VCaP (cell line): ENCODE data around the gene SNX7.

Experiments
- H3K27ac ChIP-seq: fragments of 450-650 bp; 2 replicates; pipeline ENCODE4 v1.5.1; 2017
- CTCF ChIP-seq: fragments of 450-650 bp; conservative IDR thresholded peaks from 2 replicates; pipeline ENCODE4 v1.5.1; 2017; ENCODE audit warnings: mild to moderate bottlenecking, moderate library complexity

Gene SNX7

GRCh38 chr1:98698625-98699024 lies 37.1 kb downstream of the SNX7 start:
- TF ChIP-seq CTCF = no peak

DNA sequence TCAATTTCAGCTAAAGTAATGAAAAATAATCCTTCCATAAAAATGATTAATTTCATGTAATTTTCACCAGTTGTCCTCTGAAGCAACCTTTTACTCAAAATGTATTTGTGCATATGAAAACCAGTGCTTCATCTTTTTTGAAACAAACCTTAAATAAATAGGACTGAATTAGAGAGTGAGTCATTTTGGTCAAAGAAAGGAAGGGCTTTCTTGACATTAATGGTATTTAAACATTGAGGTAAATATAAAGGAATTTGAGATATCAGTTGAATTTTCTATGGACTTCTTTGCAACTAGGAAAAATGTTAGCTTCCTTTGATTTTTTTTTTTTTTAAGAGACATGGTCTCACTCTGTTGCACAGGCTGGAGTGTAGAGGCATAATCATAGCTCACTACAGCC lies 38.7 kb downstream of the SNX7 start:
- H3K27ac ChIP-seq = no peak overlapping the region
- TF ChIP-seq CTCF = no peak

More at GRCh38 chr1:98698625-98699024, 37.1 kb downstream of the SNX7 start:
- no peak overlapping the region for H3K27ac ChIP-seq

- no peak overlapping the region for H3K27ac ChIP-seq
Observed at GRCh38 chr1:98702976-98703375, 41.5 kb downstream of the SNX7 start.

GRCh38 chr1:98704474-98704873 lies 43.0 kb downstream of the SNX7 start:
- no peak for TF ChIP-seq CTCF
- H3K27ac ChIP-seq = no peak overlapping the region

More at GRCh38 chr1:98702976-98703375, 41.5 kb downstream of the SNX7 start:
- no peak for TF ChIP-seq CTCF

DNA sequence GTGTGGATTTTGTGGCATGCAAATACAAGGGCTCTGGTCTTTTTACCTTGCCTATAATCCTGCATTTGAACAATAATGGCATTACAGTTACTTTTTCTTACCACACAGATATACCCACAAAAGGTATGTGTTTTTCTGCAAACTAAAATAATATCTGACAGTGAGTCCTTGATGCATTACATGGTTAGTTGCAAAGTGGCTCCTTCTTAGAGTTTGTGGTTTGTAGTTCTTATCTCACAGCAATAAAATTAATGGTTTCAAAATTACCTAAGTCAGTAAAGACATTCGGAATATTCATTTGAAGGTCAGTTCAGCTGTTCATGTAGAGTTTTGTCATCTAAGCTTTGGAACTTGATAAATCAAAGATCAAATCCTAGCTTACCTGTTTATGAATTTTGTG lies 43.5 kb downstream of the SNX7 start:
- no peak for TF ChIP-seq CTCF

DNA sequence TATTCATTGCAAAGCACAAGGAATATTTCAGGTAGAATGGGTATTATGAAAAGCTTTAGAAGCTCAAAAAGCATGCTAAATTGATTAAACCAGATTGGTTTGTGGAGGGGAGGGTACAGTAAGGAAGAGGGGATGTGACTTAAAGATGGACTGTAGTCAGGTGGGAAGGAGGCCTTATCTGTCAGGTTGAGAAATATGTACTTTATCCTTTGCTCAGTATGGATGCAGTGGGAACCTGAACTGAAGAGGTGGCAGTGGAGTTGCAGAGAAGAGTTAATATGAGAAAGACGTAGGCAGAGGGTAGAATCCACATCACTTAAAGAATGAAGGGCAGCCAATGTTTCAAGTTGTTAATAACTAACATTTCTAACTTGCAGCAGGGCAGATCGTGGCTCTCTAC lies 44.1 kb downstream of the SNX7 start:
- no peak for TF ChIP-seq CTCF
- no peak overlapping the region for H3K27ac ChIP-seq

More for the DNA sequence above, 43.5 kb downstream of the SNX7 start:
- H3K27ac ChIP-seq = no peak overlapping the region

GRCh38 chr1:98706173-98706843 lies 44.8 kb downstream of the SNX7 start:
- no peak overlapping the region for H3K27ac ChIP-seq
- no peak for TF ChIP-seq CTCF
